ENCODE measurements around the gene MRM3.
"Not testable (repeated sequence)": the region's sequence is repeated elsewhere in the genome, so short reads cannot be mapped to it uniquely, and the experiment has no call there.

The MRM3 gene

DNA sequence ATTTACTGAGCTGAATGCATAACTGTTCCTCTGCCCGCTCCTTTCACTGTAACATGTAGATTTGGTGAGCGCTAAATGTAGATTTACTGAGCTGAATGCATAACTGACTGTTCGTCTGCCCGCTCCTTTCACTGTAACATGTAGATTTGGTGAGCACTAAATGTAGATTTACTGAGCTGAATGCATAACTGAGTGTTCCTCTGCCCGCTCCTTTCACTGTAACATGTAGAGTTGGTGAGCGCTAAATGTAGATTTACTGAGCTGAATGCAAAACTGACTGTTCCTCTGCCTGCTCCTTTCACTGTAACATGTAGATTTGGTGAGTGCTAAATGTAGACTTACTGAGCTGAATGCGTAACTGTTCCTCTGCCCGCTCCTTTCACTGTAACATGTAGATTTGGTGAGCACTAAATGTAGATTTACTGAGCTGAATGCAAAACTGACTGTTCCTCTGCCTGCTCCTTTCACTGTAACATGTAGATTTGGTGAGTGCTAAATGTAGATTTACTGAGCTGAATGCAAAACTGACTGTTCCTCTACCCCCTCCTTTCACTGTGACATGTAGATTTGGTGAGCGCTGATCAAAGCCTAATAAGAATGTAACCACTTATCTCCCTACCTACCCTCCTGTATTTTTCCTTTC lies 26.7 kb upstream of the MRM3 start:
- DNase-seq = not testable (repeated sequence)

DNA sequence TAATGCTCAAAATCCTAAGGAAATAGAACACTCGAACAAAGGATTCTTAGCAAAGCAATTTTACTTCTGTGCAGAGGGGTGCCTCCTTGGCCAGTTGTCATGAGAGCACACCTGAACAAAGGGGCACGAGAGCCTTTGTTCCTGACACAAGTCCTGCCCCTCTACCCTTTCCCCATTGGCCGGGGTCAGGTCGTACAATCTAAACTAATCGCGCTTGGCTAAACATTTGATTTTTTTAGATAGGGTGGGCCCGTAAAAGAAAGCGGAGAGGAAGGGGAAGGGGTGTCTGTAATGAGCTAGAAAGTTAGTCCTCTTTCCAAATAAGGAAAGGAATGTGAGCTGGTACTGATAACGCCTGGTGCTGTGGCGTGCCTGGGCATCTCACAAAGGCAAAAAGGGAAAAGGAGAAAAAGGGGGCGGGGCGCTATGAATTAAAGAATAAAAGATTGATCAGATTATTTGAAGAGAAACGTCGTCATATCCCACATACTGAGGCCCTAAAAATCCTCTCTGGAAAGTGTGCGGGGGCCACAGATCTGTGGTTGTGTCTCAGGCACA lies 26.1 kb upstream of the MRM3 start:
- not testable (repeated sequence) for DNase-seq

DNA sequence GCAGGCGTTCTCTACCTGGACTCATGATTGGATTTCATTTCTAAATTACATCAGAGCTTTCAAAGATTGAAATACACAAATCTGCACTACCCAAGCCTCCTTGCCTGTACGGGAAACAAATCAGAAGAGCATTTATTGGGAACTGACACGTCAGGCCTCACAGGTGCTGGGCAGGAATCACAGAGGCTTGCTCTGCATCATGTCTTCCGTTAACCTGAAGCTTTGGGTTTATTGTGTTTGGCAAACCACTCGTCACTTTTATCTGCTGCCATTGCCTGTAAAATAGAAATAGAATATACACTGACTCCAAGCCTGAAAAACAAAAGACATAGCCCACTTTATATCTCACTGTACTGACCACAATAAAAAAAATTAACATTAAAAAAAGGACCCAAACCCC lies 22.2 kb upstream of the MRM3 start:
- DNase-seq = no peak

DNA sequence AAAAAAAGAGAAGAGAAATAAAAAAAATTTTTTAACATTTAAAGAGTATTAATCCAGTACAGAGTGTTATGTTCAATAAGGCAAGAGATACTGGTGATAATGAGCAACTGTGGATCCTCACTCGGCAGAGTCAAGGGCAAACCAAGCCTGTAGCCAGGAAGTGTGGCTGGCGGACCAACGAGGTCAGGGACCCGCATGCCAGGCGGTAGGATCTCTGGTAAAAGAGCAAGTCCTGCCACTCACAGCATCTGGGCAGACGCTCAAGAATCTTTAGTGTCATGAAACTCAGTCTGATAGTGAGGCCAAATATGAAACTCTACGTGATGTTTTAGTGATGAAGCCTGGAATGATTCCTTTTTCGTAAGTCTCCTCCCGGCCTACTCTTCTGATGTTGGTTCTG lies 21.8 kb upstream of the MRM3 start:
- no peak for DNase-seq

DNA sequence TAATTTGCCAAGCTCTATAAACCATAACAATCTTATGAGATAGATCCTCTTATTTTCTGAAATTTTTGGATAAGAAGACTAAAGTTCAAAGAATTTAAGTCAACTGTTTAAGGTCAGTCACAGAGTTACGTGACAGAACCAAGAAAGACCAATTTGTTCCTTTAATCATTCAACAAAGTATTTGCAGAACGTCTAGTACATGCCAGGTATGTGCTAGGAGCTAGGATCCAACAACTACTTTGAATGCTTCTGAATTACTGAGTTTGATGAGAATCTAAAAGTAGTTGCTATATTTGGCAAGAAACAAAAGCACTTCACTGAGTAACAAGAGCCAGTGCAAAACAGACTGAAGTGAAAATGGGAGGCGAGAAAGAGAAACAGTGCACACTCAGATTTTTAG lies 15.1 kb upstream of the MRM3 start:
- DNase-seq = no peak

DNA sequence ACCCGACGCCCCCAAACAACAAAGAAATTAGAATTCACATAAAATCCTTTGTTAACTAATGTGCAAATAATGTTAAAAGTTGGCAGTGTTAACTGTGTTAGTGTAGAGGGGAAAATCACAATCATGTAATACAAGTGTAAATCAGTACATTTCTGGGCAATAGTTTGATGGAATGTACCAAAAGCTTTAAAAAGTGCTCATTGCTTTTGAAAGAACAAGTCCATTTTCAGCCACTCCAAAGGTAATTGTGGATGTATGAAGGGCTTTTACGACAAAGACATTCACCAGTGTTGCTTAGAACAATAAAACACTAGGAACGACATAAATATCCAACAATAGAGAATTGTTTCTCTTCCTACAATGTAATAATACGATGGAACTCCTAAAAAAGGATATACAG lies 9.1 kb upstream of the MRM3 start:
- no peak for DNase-seq

DNA sequence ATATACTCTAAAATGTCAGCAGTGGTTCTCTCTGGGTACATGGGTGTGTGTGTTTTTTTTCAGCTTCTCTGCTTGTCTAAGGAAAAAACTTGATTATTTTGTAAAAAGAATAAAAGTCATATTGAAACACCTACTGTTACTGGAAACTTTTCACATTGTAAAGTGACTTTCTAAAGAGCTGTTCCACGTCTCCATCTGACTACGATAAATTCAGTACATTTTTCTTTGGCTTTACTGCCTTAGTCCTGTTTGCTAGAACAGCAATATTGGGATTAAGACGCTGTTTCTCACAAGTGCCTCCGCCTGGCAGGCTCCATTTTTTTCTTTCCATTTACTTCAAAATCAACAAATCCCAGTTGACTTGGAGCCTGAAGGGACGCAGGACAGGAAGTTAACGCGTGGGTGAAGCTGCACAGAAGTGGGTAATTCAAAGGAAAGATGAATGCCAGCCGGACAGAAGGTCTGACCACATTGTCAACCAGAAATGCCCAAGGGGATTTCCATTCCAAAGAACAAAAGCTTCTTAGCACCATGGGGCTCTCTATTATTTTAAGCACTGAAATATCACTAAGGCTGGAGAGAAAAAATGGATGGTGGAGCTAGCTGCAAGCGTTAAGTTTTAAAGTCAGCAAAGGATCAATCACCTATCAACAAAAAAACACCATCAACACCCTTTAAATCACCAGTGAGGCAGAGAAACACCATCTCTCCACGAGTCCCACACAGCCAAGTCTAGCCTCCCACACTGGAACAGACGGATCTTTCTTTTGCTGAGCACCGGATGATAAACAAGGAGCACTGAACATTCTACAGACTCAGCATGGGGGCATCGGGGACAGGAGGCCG lies 8.5 kb upstream of the MRM3 start:
- no peak for DNase-seq

DNA sequence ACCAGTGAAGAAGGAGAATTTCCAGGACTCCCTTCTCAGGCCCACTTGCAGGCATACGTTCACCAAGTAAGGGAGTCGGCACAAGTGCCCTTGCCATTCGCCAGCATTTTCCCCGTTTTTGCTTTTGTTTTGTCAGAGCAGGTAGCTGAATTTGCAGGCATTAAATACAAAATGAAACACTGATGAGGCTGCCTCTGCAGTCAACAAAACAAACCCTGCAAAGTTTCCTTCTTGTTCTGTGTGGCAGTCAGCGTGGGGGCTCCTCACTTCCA lies 7.9 kb upstream of the MRM3 start:
- no peak for DNase-seq

DNA sequence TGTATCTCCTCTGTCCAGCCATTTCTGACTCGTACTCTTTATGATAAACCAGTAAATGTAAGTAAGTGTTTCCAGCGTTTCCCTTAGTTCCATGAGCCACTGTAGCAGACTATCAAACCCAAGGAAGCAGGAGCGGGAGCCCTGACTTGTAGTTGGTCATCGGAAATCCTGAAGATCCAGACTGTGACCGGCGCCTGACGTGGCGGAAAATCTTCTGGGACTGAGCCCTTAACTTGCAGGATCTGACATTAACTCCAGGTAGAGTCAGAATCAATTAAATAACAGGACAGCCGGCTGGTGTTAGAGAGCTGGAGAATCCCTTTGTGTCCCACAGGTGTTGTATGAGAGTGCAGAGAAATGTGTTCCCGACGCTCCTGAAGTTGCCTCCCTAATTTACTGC lies 4.1 kb upstream of the MRM3 start:
- DNase-seq = no peak

DNA sequence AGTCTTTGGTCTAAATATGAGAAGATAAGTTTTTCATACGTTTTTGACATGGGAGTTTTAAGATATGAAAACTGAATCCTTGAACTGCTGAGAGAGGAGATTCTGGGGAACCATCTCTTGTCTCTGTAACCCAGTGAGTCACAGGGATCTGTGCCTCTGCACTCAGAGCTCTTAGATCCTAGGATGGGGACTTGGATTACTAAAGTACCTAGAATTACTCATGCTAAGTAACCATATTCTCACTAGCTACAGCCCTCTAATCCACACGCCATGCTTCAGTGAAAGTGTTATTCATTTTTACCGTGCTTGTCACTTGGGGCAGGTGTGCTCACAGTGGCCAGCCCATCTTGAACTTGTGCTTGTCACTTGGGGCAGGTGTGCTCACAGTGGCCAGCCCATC lies 2.0 kb downstream of the MRM3 start:
- no peak for DNase-seq

DNA sequence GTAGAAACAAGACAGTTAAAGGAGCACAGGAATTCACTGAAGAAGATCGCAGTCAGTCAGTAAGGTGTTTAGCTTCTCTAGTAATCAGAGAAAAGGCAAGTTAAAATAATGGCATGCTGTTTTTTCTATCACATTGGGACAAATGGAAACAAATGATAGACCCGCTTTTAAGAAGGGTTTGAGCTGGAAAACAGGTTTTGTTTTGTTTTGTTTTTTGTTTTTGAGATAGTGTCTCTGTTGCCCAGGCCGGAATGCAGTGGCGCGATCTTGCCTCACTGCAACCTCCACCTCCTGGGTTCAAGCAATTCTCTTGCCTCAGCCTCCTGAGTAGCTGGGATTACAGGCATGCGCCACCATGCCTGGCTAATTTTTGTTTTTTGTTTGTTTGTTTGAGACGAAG lies 3.7 kb downstream of the MRM3 start:
- DNase-seq = not testable (repeated sequence)

DNA sequence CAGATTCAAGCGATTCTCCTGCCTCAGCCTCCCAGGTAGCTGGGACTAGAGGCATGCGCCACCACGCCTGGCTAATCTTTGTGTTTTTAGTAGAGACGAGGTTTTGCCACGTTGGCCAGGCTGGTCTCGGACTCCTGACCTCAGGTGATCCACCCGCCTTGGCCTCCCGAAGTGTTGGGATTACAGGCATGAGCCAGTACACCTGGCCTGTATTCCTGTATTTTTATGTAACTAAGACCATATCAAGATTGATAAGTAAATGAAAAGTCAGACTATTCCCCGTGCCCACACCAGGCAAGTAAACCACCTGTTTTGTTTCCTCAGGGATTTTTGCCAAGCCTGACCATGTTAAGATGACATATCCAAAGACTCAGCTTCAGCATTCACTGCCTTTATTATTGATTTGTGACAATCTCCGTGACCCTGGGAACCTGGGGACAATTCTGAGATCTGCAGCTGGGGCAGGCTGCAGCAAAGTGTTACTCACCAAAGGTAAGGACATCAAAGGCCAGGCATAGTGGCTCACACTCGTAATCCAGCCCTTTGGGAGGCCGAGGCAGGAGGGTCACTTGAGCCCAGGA lies 5.6 kb downstream of the MRM3 start:
- no peak for DNase-seq

DNA sequence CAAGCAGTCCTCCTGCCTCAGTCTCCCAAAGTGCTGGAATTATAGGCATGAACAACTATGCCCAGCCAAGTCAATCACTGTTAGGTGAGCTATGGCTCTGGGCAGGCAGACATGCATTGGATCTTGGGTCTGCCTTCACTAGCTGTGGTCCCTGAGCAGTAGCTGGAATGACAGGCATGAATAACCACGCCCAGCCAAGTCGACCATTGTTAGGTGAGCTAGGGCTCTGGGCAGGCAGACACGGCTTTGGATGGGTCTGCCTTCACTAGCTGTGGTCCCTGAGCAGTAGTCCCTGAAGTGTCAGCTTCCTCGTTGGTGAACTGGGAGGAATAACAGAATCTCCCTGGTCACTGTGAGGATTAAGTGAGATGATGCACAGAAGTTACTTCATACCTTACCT lies 6.4 kb downstream of the MRM3 start:
- no peak for DNase-seq

DNA sequence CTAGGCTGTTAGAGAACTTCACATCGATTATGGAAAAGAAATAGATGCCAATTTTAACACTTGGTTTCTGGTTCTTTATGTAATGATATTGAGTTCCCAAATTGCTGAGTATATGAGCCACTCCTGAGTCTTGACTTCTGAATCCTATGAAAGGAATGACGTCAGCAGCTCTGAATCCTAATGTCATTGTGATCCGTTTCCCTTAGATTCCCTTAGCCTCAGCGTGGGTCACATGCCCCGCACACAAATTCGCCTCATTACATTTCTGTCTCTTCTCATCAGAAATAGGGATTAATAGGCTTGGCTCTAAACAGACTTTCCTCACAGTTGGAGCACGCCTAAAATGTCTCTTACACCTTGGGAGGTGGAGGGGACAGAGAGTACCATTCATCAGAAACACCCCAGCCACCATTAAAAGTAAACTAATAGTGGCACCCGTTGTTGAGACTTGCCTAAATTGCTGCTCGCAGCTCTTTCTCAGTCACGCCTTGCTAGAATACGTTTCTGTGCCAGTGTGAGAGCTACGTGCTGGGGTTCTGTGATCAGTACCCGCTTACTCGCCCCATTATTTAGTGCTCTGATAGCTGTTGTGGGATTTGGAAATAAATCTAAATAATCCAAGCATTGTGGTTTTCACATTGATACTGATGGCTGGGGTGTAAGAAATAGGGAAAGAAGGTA lies 7.1 kb downstream of the MRM3 start:
- DNase-seq = no peak

DNA sequence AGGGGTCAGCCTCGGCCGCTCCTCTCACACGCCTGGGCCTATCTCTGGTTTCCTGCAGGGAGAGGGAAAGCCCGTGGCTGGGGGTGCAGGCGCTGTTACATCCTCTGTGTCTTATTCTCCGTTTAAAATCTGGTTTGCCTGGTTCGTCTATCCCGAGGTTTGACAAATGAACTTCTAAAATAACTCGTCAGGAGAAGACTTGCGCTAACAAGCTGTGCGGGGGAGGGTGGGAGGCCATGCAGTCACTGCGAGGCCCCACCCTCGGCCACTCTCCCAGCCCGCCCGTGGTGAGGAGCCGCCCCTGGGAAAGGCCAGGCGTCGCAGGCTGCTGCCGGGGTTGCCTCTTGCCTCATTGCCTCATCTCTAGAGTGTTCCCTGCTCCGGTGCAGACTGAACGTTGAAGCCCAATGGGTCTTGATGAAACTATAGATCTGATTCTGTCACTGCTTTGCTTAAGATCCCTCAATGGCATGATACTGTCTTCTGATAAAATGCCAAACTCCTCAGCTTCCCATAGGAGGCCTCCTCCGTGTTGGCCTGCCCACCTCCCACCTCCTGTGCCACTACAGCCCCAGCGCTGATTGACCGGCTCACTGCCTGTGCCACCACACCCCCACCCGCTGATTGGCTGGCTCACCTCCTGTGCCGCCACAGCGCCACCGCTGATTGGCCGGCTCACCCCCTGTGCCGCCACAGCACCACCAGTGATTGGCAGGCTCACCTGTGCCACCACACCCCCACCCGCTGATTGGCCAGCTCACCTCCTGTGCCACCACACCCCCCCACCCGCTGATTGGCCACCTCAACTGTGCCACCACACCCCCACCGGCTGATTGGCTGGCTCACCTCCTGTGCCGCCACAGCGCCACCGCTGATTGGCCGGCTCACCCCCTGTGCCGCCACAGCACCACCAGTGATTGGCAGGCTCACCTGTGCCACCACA lies 8.0 kb downstream of the MRM3 start:
- DNase-seq = not testable (repeated sequence)

DNA sequence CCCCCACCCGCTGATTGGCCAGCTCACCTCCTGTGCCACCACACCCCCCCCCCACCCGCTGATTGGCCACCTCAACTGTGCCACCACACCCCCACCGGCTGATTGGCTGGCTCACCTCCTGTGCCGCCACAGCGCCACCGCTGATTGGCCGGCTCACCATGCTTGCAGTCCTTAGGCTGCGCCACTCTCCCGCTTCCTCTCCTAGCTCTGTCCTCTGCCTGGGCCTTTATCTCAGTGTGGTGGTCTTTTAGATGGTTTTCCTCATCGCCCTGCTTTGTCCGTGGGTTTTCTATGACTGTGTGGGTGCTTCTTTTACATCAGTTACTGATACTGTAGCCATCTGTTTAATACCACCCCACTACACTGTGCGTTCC lies 8.7 kb downstream of the MRM3 start:
- not testable (repeated sequence) for DNase-seq

DNA sequence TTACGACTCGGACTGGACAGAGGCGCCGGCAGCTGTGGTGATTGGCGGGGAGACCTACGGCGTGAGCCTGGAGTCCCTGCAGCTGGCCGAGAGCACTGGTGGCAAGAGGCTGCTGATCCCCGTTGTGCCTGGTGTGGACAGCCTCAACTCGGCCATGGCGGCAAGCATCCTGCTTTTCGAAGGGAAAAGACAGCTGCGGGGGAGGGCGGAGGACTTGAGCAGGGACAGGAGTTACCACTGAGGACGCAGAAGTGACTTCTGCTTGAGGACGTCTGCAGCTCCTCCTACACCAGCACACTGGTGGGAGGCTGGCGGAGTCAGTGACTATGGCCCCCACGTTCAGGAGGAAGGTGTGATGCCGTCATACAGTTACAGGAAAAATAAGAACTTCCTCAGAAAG lies 9.7 kb downstream of the MRM3 start:
- no peak for DNase-seq

DNA sequence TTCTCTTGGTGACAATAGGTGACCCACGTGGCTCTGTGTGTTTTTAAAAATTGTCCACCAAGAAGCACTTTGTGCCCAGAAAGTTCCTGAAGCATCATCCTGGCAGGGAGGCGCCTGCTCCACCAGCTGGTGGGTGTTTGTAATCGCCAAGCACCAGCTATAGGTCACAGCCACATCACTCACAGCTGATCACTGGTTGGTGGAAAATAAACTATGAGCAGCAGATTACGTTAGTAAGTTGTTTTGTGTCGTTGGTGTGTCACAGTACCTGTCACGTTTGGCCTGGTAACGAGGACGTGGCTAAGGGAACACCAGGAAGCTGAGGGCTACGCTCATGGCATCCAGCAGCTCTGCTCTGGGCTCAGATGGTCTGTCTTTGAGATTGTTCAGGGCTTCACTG lies 10.1 kb downstream of the MRM3 start:
- DNase-seq = no peak

DNA sequence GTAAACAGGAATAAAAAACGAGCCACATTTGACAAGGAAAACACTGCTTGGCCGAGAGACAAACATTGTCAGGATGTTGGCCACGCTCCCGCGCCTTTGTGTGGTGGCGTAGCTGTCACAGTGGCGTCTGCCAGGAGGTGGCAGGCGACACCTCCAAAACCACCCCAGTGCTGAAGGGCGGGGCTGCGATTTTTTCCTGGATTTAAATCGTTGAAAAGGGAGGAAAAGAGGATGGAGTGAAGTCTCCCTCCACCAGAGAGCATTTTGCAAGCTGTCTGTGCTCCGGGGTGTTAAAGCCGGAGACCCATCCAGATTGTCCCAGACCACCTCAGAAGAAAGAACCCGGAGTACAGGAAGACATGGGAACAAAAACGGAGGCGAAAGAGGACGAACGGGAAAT lies 12.7 kb downstream of the MRM3 start:
- DNase-seq = peak; percentile 57

DNA sequence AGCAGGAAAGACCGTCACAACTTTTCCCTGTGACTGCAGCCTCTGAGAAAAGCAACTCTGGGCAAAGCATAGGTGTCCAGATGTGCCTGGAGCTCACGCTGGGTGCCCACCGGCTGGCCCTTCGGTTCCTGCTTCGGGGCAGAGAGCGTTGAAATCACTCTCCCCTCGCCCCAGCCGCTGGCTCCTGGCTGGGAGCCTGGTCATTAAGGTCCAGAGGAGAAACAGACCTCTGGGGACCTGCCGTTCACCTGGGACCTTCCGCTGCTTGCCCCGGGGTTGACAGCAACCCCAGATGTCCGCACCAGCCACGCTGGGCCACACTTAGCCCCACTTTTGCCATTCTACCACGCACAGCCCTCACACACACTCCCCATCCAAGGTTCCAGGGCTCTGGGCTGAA lies 13.1 kb downstream of the MRM3 start:
- no peak for DNase-seq

DNA sequence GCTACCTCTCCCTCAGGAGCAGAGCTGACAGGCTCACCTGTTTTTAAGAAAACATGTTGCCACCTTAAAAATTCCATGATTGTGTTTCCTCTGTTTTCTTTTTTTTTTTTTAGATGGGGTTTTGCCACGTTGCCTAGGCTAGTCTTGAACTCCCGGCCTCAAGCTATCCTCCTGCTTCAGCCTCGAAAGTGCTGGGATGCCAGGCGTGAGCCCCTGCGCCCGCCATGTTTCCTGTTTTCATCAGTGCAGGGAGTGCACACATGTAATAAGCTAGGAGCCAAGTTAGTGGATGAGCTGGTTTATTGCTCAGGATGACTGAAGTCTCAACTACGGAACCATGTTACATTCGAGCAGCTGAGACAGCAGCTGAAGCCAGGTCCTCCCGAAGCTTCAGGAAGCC lies 13.6 kb downstream of the MRM3 start:
- no peak for DNase-seq

DNA sequence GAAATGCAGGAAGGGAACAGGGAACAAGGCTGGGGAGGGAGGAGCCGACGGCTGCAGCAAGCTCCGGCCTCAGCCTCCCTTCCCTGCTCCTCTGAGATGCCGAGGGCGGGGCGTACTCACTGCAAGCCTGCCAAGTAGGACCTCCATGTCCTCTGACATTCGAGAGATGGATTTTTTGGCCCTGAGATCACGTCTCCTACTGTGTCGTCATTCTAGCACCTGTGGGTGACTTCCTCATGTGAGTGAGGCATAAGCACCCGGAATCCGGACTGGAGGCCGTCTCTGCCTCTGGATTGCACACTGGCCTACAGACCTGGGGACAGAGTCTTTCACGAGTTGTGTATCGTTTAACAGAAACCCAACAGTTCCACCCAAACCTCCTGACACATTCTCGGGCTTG lies 14.5 kb downstream of the MRM3 start:
- no peak for DNase-seq

Measured in CD4-positive, alpha-beta T cell treated with Interleukin-6 for 4 hours (primary cell).